NCI-H345 treated with DMSO at 0.1 percent for 48 hours (cell line): ENCODE results near the gene CIAO3.
"Not testable (repeated sequence)": the region's sequence is repeated elsewhere in the genome, so short reads cannot be mapped to it uniquely, and the experiment has no call there.

Experiments
- DNase-seq: peaks from one replicate; lab custom pipeline; 2025; ENCODE audit not compliant: unreplicated experiment; lab: John Stamatoyannopoulos, UW

Gene CIAO3

GRCh38 chr16:776298-776697, 35.5 kb upstream of the CIAO3 start:
- DNase-seq = not testable (repeated sequence)

DNA sequence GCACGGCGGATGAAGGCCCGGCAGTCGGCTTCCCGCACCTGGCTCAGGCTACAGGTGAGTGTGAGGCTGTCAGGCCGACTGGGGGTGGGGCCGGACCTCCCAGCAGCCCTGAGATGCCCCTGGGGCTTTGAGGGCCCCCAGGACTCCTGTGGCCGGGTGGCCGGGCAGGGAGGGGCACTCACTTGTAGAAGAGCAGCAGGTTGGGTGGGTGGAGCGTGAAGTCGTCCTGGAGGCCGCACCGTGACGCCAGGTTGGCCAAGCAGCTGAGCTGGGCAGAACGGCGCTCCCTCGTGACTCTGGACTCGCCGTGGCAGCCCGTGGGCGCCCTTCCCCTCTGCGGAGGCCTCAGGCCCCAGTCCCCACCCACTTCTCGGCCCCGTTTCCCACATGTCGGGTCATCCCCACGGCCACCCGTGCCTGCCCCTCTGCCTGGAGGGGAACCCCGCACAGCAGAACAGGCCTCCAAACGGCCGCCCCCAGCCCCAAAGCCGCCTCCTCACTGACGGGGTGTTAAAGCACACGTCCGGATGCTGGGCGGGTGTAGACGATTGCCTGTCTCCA, 34.5 kb upstream of the CIAO3 start:
- DNase-seq = no peak

DNA sequence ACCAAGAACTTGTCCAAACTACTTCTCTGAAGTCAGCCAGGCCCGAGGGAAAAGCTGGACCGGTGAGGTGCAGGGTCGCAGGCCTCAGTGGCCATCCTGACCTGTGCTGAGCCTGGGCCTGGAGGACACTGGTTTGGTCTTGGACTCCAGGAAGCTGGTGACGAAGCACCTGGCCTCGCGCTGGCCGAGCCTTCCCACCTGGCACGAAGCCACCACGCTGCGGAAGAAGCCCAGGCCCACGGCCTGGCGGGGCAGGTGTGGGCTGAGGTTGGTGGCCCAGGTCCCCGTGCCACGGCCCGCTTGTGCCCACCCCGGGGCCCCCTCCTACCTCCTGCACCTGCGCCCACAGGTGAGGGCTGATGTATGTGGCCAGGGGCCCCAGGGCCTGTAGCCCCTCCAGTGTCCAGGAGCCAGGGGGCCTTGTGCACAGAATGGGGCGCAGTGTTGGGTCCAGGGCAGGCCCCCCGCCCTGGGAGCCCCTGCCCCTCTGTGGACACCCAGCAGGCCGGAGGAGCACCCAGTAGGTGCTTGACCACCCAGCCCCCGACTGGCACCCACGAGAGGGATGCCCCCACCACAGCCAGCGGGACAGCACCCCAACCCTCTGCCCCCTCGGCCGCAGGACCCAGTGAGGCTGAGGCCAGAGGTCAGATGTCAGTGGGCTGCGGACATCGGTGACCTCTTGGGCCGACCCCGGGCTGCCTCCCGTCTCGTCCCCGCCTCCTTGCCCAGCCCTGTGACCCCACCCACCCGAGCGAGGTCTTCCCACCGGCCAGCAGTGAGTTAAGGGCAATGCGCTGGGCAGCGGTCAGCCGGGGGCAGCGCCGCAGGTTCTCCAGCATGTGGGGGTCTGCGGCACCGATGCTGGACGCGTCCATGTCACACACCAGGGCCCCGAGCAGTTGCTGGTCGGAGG, 33.5 kb upstream of the CIAO3 start:
- no peak for DNase-seq

DNA sequence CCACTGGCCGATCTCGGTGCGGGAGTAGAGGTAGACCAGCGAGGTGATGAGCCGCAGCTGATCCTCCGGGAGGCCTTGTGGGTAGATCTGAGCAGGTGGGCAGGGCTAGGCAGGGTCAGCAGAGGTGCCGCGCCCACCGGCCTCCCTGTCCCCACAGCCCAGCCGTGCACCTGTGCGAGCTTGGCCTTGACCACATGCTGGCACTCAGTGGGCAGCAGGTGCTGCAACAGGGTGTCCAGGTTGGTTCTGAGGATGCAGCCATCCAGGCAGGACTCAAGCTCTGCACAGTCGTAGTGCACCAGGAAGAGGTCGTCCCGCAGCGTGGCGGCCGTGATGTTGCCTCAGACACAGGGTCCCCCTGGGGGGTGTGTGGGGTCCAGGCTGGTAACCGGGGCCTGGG, 32.2 kb upstream of the CIAO3 start:
- no peak for DNase-seq

DNA sequence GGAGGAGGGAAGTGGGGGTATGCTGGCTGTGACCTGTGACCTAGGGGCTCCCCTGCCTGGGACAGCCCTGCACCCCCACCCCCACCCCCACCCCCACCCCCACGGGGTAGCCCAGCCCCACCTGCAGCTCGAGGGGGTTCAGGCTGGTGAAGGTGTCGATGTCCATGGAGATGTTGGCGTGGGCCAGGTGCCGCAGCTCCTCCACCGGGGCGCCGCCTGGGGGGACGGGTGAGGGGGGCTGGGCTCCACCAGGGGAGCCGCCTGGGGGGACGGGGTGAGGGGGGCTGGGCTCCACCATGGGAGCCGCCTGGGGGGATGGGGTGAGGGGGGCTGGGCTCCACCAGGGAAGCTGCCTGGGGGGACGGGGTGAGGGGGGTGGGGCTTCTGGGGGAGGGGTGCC, 29.6 kb upstream of the CIAO3 start:
- no peak for DNase-seq

GRCh38 chr16:769934-770333, 29.1 kb upstream of the CIAO3 start:
- no peak for DNase-seq

- no peak for DNase-seq
Measured at GRCh38 chr16:769184-769784, 28.5 kb upstream of the CIAO3 start.

- DNase-seq = no peak
Measured at GRCh38 chr16:768428-768827, 27.6 kb upstream of the CIAO3 start.

GRCh38 chr16:767743-768235, 27.0 kb upstream of the CIAO3 start:
- DNase-seq = no peak

DNA sequence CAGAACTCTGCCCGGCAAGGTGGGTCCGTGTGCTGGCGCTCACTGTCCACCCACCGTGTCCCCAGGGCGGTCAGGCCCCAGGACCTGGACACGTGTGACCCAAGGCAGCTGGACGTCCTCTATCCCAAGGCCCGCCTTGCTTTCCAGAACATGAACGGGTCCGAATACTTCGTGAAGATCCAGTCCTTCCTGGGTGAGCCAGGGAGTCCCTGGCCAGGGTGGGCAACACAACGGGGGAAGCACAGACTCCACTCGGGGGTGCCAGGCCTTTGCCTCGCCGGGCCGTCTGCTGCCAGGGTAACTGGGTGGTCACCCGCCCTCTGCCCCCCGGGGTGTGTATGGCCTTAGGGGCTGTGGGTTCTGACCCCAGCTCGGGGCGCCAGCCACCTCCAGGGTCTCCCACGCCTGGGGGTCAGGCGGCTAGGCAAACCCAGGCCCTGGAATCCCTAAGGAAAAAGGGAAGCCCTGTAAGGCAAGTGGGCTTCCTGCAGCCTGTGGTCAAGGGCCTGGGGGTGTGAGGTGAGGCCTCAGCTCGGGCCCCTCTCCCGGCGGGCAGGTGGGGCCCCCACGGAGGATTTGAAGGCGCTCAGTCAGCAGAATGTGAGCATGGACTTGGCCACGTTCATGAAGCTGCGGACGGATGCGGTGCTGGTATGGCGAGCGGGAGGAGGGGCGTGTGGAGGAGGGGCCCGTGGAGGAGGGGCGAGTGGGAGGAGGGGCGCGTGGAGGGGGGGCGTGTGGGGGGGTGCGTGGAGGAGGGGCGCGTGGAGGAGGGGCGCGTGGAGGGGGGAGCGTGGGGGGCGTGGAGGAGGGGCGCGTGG, 26.2 kb upstream of the CIAO3 start:
- no peak for DNase-seq

GRCh38 chr16:766008-766819, 25.4 kb upstream of the CIAO3 start:
- no peak for DNase-seq

- no peak for DNase-seq
Measured at GRCh38 chr16:765488-765865, 24.7 kb upstream of the CIAO3 start.

- no peak for DNase-seq
Measured at GRCh38 chr16:764848-765487, 24.2 kb upstream of the CIAO3 start.

GRCh38 chr16:764184-764750, 23.5 kb upstream of the CIAO3 start:
- no peak for DNase-seq

- no peak for DNase-seq
Measured at GRCh38 chr16:763369-764183, 22.8 kb upstream of the CIAO3 start.

DNA sequence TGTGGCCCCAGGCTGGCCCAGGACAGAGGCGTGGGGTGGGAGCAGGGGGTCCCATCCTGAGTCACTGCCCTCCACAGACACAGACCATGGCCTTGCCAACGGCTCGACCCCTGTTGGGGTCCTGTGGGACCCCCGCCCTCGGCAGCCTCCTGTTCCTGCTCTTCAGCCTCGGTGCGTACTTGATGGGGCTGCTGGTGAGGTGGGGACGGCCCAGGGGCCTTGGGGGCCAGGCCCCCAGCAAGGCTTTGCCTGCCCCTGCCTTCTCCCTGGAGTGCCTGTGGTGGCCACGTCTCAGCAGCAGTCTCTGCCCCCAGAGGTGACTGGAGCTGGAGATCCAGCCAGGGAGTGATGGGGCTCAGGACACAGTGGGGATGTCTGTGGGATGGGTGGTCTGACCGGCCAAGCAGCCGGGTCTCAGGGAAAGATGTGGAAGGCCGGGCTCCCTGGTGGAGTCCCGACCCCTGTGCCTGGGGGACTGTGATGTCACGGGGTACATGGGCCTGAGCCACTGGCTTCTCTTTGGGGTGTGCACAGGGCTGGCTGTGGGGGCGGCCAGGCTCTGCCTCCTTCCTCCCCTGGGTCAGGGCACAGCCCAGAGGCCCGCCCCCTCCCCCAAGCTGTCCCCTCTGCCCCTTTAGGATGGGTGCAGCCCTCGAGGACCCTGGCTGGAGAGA, 21.9 kb upstream of the CIAO3 start:
- DNase-seq = no peak

DNA sequence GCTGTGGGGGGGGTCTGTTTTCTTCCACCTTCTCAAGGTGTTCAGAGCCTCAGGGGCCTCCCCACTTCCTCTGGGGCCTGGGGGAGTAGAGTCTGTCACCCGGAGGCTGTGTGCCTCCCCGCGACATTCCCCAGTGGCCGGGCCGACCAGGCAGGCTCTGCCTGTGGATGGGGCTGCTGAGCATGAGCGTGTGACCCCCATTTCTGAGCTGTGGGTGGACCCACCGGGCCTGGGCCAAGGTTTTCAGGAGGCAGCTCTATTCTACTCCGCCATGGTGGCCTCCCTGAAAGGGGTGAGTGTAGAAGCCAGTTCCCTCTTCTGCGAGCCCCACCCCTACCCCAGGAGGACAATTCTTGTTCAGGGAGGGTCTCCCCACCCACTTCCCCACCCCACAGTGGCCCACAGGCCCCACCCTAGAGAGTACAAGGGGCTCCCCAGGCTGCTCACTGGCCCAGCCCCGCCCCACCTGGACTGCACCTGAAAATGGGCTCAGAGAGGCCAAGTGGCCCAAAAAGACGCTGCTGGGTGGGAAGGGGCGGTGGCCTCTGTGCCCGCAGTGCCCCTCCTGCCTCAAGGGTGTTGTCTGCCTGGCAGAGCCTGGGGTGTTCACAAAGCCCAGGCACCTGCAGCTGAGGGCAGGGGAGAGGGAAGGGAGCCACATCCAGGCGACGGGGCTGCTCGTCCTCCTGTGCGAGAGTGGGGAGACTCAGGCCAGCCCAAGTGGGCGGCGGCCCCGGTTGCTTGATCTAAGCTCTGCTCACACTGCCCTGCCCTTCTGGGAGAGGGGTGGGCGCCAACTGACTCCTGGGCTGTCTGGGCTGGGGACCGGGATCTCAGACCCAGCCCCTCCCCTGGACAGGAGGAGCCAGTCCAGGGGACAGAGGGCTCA, 21.1 kb upstream of the CIAO3 start:
- no peak for DNase-seq
